HG02588 (cell line): ENCODE measurements around the gene DTX3.
A peak's percentile ranks its signal among the peaks of the same experiment; 100 is the strongest.
"Not testable (repeated sequence)": the region's sequence is repeated elsewhere in the genome, so short reads cannot be mapped to it uniquely, and the experiment has no call there.

Experiments used
- ATAC-seq: cut with Tn5 transposase; IDR thresholded peaks from one replicate; pipeline ENCODE4 v1.9.1; 2021; ENCODE audit warnings: mild to moderate bottlenecking, moderate library complexity; ENCODE audit not compliant: unreplicated experiment

The DTX3 gene, protein sequence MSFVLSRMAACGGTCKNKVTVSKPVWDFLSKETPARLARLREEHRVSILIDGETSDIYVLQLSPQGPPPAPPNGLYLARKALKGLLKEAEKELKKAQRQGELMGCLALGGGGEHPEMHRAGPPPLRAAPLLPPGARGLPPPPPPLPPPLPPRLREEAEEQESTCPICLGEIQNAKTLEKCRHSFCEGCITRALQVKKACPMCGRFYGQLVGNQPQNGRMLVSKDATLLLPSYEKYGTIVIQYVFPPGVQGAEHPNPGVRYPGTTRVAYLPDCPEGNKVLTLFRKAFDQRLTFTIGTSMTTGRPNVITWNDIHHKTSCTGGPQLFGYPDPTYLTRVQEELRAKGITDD

DNA sequence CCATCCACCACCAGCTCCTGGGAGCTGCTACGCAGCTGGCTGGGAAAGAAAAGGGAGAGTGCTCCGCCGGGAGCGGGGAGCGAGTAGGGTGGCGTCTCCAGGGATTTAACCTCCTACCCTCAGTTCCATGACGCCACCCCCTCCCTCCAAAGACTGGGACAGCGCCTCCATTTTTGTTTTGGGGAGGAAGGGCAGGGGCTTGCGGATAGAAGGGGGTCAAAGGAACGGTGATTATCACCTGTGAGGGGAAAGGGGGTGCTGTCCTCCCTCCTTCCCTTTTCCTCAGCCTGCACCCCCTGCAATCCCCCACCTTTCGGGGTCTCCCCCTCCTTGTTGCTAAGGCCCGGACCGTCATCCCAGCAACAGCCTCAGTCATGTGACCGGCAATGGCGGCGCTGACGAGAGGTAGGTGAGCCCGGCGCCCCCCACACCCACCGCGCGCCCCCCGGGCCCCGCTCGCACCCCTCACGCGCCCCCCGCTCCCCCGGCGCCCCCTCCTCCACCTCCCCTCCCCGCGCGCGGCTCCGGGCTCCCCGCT, at the start of gene DTX3:
TSS of gene DTX3 (plus strand) at position 371 of the 538 bp plus-strand sequence. CDS start 1,694 bp downstream, outside the sequence.
- ATAC-seq, result peak; percentile 56

DNA sequence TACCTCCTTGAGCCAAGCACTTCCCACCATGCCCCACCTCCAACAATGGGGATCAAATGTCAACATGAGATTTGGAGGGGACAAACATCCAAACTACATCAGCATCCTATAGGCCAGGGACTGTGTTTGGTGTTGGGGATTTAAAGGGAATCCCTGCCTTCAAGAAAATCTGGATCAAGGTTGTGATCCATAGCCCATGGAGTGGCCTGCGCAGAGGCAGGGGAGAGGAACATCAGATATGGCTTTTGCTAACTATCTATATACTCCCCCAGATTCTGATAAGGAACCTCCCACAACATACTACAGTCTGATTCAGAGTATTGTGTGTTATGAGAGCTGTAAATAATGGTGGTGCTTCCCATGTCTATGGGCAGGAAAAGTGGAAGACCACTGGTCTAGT, 49.7 kb upstream of the DTX3 start:
- ATAC-seq, result no peak

DNA sequence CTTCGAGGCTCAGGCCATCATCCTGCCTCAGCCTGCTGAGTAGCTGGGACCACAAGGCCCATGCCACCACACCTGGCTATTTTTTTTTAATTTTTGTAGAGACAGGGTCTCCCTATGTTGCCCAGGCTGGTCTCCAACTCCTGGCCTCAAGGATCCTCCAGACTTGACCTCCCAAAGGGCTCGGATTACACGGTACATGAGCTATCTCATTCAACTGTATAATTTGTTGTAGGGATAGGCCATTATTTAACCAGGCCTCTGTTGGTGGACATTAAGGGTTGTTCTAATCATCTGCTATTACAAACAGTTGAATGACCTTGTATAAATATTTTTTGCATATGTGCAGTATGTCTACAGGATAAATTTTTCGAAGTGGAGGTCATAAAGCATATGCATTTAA, 45.8 kb upstream of the DTX3 start:
- no peak for ATAC-seq

DNA sequence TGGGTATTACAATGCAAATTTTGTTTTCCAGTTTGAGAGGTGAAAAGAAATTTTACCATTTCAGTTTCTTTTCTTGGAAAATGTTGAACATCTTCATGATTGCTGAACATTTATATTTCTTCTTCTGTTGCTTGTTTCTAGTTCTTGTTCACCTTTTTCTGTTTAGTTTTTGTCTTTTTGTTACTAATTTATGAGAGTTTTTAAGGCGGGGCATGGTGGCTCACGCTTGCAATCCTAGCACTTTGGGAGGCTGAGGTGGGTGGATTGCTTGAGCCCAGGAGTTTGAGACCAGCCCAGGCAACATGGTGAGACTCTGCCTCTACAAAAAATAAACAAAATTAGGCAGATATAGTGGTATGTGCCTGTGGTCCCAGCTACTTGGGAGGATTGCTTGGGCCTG, 44.1 kb upstream of the DTX3 start:
- no peak for ATAC-seq

DNA sequence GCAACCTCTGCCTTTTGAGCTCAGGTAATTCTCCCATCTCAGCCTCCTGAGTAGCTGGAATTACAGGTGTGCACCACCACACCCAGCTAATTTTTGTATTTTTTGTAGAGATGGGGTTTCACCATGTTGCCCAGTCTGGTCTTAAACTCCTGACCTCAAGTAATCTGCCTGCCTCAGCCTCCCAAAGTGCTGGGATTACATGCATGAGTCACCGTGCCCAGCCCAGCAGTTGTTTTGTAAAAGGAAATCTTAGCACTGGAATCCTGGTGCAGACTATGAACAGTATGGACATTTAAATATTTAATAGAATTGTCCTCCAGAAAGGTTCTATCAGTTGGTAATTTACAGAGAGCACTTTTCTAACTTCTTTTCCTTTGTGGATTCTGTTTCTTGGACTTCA, 43.5 kb upstream of the DTX3 start:
- ATAC-seq, result not testable (repeated sequence)

DNA sequence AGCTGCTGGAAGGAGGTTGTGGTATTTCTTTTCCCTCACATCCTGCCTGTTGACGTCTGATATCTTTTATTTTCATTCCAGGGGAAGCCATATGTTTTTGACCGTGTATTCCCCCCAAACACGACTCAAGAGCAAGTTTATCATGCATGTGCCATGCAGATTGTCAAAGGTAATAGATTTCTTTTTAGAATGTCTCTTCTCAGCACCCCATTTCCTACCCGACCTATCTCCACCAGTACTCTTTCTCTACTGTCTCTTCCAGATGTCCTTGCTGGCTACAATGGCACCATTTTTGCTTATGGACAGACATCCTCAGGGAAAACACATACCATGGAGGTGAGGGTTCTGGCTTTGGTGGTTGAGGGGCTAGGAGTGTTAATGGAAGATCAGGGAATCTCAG, 41.3 kb upstream of the DTX3 start:
- no peak for ATAC-seq

DNA sequence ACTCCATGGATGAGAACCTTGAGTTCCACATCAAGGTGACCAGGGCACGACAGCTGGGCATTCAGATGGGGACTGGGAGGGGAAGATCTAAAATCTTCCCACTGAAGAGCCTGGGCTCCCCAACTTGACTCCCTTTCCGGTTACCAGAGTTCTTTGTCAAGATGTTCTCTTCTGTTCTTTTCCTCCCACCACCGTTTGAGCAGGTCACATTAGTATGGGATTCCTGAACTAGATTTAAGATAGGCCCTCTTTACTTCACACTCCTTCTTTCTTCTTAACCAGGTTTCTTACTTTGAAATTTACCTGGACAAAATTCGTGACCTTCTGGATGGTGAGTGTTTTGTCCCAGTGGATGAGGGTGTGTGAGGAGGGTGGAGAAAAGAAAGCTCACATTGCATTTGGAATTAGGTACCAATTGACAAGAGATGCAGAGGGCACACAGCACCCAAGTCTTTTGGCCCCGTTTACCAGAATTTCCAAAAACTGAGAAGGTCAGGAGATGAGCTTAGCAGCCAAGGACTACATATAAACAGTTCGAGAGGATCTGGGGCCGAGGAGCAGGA, 40.4 kb upstream of the DTX3 start:
- ATAC-seq, result no peak

DNA sequence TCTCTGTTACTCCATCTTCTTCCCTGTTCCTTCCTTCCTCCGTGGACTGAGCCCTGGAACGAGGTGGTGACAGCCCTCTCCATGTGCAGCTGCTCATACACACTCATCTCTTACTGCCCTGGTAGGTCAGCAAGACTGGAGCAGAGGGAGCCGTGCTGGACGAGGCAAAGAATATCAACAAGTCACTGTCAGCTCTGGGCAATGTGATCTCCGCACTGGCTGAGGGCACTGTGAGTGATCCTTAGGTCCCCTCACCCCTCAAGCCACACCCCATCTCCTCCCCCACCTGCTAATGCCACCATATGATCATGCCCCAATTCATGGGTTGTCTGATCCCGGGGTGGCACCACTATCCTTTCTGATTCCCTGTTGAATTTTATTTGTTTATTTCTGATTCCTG, 35.8 kb upstream of the DTX3 start:
- ATAC-seq, result no peak

DNA sequence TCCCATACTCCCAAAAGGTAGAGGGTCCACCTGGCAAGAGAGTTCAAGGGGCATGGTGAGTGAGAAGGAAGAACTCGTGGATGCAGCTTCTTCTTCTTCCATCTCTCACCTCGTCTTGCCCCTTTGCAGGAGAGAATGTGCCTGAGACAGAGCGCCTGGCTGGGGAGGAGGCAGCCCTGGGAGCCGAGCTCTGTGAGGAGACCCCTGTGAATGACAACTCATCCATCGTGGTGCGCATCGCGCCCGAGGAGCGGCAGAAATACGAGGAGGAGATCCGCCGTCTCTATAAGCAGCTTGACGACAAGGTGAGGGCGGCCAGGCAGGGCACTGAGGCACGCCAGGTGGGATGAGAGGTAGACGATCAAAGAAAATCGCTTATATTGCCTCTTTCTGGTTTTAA, 34.8 kb upstream of the DTX3 start:
- no peak for ATAC-seq

DNA sequence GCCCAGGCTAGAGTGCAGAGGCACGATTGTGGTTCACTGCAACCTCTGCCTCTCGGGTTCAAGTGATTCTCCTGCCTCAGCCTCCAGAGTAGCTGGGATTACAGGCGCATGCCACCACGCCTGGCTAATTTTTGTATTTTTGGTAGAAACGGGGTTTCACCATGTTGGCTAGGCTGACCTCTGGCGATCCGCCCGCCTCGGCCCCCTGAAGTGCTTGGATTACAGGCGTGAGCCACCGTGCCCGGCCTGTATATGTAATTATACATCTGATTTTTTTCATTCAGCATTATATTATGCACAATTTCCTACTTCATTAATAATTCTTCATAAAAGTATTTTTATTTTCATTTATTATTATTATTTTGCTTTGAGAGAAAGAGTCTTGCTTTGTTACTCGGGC, 34.2 kb upstream of the DTX3 start:
- not testable (repeated sequence) for ATAC-seq

DNA sequence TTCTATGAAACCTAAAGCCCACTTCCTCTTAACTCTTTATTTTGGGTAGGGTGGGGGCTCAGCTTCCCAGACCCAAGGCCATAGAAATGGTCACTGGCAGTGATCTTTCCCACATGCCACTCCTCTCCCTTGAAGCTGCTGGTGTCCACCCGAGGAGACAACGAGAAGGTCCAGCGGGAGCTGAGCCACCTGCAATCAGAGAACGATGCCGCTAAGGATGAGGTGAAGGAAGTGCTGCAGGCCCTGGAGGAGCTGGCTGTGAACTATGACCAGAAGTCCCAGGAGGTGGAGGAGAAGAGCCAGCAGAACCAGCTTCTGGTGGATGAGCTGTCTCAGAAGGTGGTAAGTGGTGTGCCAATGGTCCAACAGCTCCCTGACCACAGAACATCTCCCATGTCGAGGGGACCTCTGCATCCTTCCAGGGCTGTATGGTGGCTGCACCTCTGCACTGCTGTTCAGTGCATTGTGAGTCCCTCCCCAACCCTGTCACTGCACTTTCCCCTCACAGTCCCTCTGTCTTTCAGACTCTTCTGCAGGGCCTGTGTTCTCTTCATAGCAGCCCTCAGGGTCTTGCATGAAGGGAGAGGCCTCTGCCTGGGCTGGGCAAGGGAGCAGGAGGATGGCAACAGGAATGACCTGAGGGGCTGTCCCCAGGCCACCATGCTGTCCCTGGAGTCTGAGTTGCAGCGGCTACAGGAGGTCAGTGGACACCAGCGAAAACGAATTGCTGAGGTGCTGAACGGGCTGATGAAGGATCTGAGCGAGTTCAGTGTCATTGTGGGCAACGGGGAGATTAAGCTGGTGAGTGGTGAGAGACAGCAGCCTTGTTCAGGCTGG, 32.5 kb upstream of the DTX3 start:
- no peak for ATAC-seq

DNA sequence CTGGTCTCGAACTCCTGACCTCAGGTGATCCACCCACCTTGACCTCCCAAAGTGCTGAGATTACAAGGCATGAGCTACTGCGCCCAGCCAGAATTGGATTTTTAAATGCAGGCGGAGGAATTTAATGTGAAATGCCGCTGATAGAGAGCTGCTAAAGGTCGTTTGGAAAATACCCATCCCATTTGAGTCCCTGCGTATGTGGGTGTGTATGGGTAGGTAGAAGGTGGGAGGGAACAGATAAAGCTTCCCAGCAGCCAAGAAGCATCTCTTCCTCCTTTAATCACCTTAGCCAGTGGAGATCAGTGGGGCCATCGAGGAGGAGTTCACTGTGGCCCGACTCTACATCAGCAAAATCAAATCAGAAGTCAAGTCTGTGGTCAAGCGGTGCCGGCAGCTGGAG, 29.8 kb upstream of the DTX3 start:
- no peak for ATAC-seq

DNA sequence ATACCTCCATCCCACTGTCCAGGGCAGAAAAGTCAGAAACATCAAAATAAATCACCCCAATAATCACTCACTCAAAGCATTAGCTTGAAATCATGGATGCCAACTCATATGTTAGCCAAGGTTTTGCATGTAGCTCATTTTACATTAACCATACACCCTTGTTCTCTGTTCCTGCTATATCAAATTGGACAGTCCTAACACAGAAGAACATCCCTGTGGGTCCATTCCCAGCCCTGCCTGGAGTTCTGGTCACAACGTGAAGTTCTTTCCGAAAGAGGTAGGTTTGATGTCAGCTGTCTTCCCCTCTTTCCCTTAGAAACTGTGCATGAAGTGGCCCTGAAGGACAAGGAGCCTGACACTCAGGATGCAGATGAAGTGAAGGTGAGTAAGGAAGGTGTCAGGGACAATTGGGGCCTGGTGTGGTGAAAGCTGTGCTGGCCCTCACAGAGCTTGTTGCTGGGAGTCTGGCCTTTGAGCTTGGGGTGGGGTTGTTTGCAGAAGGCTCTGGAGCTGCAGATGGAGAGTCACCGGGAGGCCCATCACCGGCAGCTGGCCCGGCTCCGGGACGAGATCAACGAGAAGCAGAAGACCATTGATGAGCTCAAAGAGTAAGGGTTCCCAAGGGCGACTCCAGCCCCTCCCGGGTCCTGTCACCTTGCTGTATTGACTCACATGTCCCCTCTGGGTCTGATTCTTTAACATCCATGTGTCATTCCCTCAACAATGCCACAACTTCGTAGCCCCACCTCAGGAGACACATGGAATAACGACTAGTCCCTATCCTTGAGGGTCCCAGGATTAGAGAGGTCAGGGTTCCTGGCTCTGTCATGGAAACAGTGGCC, 28.6 kb upstream of the DTX3 start:
- ATAC-seq, result no peak

DNA sequence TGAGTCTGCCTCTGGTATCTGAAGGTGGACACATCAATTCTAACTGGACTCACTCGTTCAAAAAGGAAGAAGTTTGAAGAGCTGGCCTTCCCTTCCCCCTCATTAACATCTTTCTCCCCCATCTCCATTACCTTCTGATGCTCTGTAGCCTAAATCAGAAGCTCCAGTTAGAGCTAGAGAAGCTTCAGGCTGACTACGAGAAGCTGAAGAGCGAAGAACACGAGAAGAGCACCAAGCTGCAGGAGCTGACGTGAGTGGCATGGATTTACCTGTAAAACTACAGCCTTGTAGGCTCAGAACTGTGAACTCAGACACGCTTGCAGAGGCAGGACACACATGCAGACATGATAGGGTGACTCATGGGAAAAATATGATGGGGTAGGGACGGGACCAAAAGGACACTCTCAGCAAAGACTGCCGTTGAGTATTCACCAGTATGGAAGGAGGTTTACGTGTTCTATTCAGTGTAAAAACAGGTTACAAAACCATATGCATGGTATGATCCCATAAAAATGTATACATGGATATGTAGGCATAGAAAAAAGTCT, 27.9 kb upstream of the DTX3 start:
- no peak for ATAC-seq

DNA sequence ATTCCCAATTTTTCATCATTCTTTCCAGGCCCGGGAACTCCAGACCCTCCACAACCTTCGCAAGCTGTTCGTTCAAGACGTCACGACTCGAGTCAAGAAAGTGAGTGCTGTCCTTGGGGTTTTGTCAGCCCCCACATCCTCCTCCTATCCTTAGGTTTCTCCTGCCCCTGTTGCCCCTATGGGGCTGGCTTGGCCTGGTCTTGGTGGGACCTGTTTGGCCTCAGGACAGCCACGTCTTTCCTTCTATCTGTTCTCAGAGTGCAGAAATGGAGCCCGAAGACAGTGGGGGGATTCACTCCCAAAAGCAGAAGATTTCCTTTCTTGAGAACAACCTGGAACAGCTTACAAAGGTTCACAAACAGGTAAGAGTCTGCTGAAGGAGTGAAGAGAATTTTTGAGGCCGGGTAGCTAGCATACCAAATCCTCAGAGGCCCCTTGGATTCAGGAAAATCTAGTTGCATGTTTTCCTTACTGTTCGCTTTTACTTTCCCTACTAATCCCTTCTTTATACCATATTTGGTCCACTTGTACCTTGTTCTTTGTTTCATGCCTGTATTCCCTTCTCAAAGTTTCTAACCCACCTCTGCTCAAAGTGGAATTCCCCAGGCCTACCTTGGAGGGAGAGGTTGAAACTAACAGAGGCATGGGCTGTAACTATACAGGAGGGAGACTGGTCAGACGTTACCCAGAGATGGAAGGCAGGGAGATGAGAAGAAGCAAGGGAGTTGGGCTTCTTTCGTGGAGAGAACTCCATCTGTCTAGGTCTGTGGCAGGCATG, 26.5 kb upstream of the DTX3 start:
- no peak for ATAC-seq

DNA sequence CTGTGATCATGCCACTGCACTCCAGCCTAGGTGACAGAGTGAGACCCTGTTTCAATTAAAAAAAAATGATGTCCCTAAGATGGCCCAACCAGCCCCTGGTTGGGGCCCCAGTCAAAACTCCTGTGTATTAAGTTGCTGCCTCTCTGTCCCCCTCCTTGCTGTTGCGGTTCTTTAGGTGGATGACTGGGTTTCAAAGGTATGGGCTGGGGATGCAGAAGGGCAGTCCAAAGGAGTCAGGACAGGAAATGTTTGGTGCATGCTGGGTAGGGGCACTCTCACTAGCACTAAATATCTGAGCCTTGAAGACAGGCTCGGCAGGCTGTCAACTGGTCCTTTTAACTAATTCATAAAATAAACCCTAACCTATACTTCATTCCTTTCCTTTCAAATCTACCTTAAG, 25.6 kb upstream of the DTX3 start:
- ATAC-seq, result no peak

DNA sequence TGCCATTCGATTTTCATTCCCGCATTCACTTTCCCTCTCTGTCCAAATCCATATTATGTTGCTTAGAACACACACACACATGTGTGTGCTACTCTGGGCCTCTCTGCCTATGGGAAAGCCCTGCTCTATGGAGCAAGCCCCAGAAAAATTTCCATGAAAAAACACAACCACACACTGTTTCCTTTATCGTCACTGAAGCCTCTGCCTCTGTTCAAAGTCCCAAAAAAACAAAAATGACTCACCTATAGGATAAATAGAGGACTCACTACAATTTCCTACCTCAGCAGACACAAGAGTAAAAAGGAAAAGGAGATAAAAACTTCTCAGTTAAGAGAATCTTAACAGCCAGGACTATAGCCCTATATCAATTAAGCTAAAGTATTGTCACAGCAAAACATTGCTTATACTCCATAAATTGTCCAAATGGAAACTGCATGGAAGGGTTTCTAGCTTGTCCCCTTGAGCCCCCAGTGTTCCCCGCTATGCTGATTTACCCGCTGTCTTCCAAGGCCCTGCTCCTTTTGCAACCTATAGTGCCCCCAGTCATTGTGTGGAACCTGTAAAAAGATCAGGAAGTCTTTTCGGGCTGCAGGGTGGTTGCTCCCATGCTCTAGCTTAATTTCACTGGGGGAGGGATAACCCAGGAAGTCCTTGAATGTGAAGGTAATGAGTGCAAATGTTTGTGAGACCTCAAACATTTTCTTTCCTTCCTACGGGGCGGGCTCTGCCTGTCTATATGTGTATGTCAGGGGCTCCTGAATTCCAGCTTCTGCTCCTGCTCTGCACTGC, 24.8 kb upstream of the DTX3 start:
- ATAC-seq, result no peak

DNA sequence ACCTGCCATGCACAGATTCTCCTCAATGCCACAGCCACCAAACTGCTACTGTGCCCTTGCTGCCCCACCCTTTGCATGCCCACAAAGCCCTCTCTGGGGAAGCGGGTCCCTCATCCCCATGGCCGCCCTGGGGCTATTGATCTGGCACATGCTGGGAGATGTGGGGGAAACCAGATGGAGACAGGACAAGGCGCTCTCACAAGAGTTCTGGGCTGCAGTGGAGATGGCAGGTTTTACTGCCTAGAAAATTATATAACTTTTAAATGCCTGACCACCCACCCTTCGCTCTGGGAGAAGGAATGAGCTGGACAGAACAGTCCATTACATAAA, 24.2 kb upstream of the DTX3 start:
- no peak for ATAC-seq

DNA sequence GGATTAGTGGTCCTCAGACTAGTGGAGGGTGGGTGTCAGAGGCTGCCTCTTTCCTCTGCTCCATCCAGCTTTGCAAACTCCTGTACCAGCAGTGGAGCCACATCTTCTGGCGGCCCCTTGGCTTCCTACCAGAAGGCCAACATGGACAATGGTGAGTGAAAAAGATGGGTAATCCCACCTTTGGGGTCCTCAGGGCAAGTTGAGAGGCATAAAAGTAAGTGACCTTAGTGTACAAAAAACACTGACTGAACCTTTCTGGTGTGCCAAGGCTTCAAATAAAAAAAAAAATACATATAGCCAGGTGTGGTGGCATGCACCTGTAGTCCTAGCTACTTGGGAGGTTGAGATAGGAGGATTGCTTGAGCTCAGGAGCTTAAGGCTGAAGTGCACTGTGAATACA, 22.8 kb upstream of the DTX3 start:
- no peak for ATAC-seq
